ENCODE measurements around the gene ERC2.
"Not testable (repeated sequence)": the region's sequence is repeated elsewhere in the genome, so short reads cannot be mapped to it uniquely, and the experiment has no call there.

ERC2 gene

GRCh38 chr3:56468184-56469106 lies at the start of gene ERC2:
Gene ERC2, minus strand, starts transcription at chr3:56468467.
- peak within 1 kb of the TSS; percentile 42 for H3K4me3 ChIP-seq (ENCODE audit: low read depth, low read length)
- TF ChIP-seq, protein P1, sequence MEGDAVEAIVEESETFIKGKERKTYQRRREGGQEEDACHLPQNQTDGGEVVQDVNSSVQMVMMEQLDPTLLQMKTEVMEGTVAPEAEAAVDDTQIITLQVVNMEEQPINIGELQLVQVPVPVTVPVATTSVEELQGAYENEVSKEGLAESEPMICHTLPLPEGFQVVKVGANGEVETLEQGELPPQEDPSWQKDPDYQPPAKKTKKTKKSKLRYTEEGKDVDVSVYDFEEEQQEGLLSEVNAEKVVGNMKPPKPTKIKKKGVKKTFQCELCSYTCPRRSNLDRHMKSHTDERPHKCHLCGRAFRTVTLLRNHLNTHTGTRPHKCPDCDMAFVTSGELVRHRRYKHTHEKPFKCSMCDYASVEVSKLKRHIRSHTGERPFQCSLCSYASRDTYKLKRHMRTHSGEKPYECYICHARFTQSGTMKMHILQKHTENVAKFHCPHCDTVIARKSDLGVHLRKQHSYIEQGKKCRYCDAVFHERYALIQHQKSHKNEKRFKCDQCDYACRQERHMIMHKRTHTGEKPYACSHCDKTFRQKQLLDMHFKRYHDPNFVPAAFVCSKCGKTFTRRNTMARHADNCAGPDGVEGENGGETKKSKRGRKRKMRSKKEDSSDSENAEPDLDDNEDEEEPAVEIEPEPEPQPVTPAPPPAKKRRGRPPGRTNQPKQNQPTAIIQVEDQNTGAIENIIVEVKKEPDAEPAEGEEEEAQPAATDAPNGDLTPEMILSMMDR (IDR thresholded peaks at IDR 0.05; ENCODE audit: low read depth, low read length) = no peak

- TF ChIP-seq, protein P1 (IDR thresholded peaks at IDR 0.05; ENCODE audit: low read depth, low read length) = no peak
- H3K4me3 ChIP-seq (ENCODE audit: low read depth, low read length) = no peak overlapping the region
Measured at GRCh38 chr3:56502738-56503137, 34.5 kb upstream of the ERC2 start.

GRCh38 chr3:56496376-56496775 lies 28.1 kb upstream of the ERC2 start:
- H3K4me3 ChIP-seq (ENCODE audit: low read depth, low read length) = not testable (repeated sequence)

- no peak overlapping the region for H3K4me3 ChIP-seq (ENCODE audit: low read depth, low read length)
- TF ChIP-seq, protein P1 (IDR thresholded peaks at IDR 0.05; ENCODE audit: low read depth, low read length) = peak; percentile 90
Measured at GRCh38 chr3:56494679-56495322, 26.5 kb upstream of the ERC2 start.

- TF ChIP-seq, protein P1 (IDR thresholded peaks at IDR 0.05; ENCODE audit: low read depth, low read length) = no peak
- no peak overlapping the region for H3K4me3 ChIP-seq (ENCODE audit: low read depth, low read length)
Measured at GRCh38 chr3:56491566-56491965, 23.3 kb upstream of the ERC2 start.

GRCh38 chr3:56488812-56489600 lies 20.7 kb upstream of the ERC2 start:
- TF ChIP-seq, protein P1 (IDR thresholded peaks at IDR 0.05; ENCODE audit: low read depth, low read length) = no peak
- H3K4me3 ChIP-seq (ENCODE audit: low read depth, low read length) = no peak overlapping the region

DNA sequence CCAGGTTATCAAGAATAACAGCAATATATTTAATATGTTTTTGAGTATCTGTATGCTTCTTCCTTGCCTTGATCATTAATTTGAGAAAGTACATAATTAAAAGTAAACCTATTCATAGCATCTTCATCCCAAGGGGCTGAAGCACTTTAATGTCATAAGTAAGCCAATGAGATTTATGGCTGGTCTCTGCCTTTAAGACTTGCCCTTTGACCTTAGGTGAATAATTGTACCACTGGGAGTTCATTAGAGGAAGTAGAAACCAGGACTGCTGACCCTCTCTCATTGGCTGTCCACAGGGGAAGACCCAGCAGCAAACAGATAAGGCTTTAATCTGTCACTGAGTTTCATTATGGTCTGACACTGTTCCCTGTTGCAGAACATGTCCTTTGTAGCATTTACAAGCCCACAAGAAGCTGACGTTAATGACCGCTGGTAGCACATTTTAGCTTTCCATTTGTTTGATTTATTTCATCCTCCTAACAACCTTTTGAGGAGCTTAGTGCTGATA lies 16.3 kb upstream of the ERC2 start:
- H3K4me3 ChIP-seq (ENCODE audit: low read depth, low read length) = no peak overlapping the region
- TF ChIP-seq, protein P1 (IDR thresholded peaks at IDR 0.05; ENCODE audit: low read depth, low read length) = no peak

All from WI38 (cell line).